Activated B cell treated with CpG ODN at 0.5 μM for 24 hours (primary cell): ENCODE measurements around the gene DNAH11. TPM values are rescaled to one million over a fixed set of nuclear protein-coding genes. Genes with fewer than 3 reads are reported as not detected.

Source experiments
- ATAC-seq: fragments of 200-7000 bp; cut with Tn5 transposase; one replicate; pipeline ENCODE4 v1.10.0; 2021; ENCODE audit warnings: low read depth, mild to moderate bottlenecking, moderate library complexity
- CTCF ChIA-PET: fragments of 350-600 bp; sonication (Branson Sonifier 250); formaldehyde crosslinking; loops from one replicate; lab custom pipeline; 2021; ENCODE audit warnings: antibody characterized with exemption; lab: Charles Lee
- POLR2A ChIA-PET: fragments of 350-600 bp; sonication (Branson Sonifier 250); formaldehyde crosslinking; loops from one replicate; lab custom pipeline; 2021; ENCODE audit warnings: antibody characterized with exemption; lab: Charles Lee
- DNase-seq: peaks from one replicate; pipeline ENCODE4 v3.0.0; 2022
- H3K27ac Mint-ChIP-seq: one replicate; pipeline ENCODE4 v1.8.0; 2020; ENCODE audit warnings: mixed read lengths
- H3K27me3 Mint-ChIP-seq: one replicate; pipeline ENCODE4 v1.8.0; 2021; ENCODE audit warnings: mixed read lengths
- H3K36me3 Mint-ChIP-seq: one replicate; pipeline ENCODE4 v1.8.0; 2021; ENCODE audit warnings: low read depth, mixed read lengths
- H3K4me1 Mint-ChIP-seq: one replicate; pipeline ENCODE4 v1.8.0; 2021; ENCODE audit warnings: mixed read lengths
- H3K4me3 Mint-ChIP-seq: one replicate; pipeline ENCODE4 v1.8.0; 2020; ENCODE audit warnings: mild to moderate bottlenecking, mixed read lengths
- H3K9me3 Mint-ChIP-seq: one replicate; pipeline ENCODE4 v1.8.0; 2020; ENCODE audit warnings: mixed read lengths
- CTCF ChIP-seq: fragments of 200-600 bp; IDR thresholded peaks from one replicate; pipeline ENCODE4 v1.8.0; 2022; ENCODE audit warnings: antibody characterized with exemption, mild to moderate bottlenecking
- intact Hi-C: fragments of 100-400 bp; cut with micrococcal nuclease; formaldehyde crosslinking; loops from one replicate; pipeline ENCODE4 v1.15.1; 2024
- total RNA-seq: library from RNA; stranded (reverse); gene quantifications from 2 replicates; pipeline ENCODE4 v1.2.3, GENCODE V29; 2022

Gene DNAH11
- total RNA-seq, 1 donor from 2014 or later, result not detected

GRCh38 chr7:21771906-21772610 is 229.2 kb downstream of the DNAH11 start:
- ChIA-PET POLR2A (no interaction called here), CTCF (no interaction called here)
- ATAC-seq (no peak), DNase-seq (no peak)
- H3K4me3 Mint-ChIP-seq, result no peak overlapping the region
- H3K27ac Mint-ChIP-seq, result no peak overlapping the region
- TF ChIP-seq CTCF, result no peak
- intact Hi-C loops, result no loop called here
- no peaks in the 10 kb centered on the region for H3K9me3 Mint-ChIP-seq
- no peaks in the 10 kb centered on the region for H3K36me3 Mint-ChIP-seq
- H3K27me3 Mint-ChIP-seq, result peaks cover 20% of the 10 kb centered on the region
- H3K4me1 Mint-ChIP-seq, result no peaks in the 10 kb centered on the region

- ChIA-PET POLR2A (no interaction called here), CTCF (no interaction called here)
- peaks cover 19% of the 10 kb centered on the region for H3K27me3 Mint-ChIP-seq
- TF ChIP-seq CTCF, result no peak
- no peaks in the 10 kb centered on the region for H3K36me3 Mint-ChIP-seq
- no peak overlapping the region for H3K4me3 Mint-ChIP-seq
- H3K4me1 Mint-ChIP-seq, result no peaks in the 10 kb centered on the region
- no peaks in the 10 kb centered on the region for H3K9me3 Mint-ChIP-seq
- intact Hi-C loops, result no loop called here
- ATAC-seq (no peak), DNase-seq (no peak)
- no peak overlapping the region for H3K27ac Mint-ChIP-seq
Measured at GRCh38 chr7:21773326-21773725, 230.5 kb downstream of the DNAH11 start.

GRCh38 chr7:21777921-21778320 is 235.1 kb downstream of the DNAH11 start:
- Mint-ChIP-seq H3K27ac (no peak overlapping the region), H3K9me3 (no peaks in the 10 kb centered on the region), H3K27me3 (peaks cover 9% of the 10 kb centered on the region), H3K4me1 (no peaks in the 10 kb centered on the region), H3K4me3 (no peak overlapping the region), H3K36me3 (no peaks in the 10 kb centered on the region)
- intact Hi-C loops, result no loop called here
- no peak for TF ChIP-seq CTCF
- ATAC-seq, result no peak
- DNase-seq, result no peak
- POLR2A ChIA-PET, result no interaction called here
- CTCF ChIA-PET, result interaction anchor here (0.5 kb wide), 1 partner anchor 1296 kb away, joined by 3 read pairs; no protein-coding TSS in a partner anchor

GRCh38 chr7:21778953-21779352 is 236.1 kb downstream of the DNAH11 start:
- Mint-ChIP-seq H3K4me3 (no peak overlapping the region), H3K9me3 (no peaks in the 10 kb centered on the region), H3K27ac (no peak overlapping the region), H3K36me3 (no peaks in the 10 kb centered on the region), H3K27me3 (peaks cover 6% of the 10 kb centered on the region), H3K4me1 (no peaks in the 10 kb centered on the region)
- no peak for ATAC-seq
- intact Hi-C loops, result no loop called here
- POLR2A ChIA-PET, result no interaction called here
- no peak for TF ChIP-seq CTCF
- CTCF ChIA-PET, result no interaction called here
- DNase-seq, result no peak

GRCh38 chr7:21782996-21783395 is 240.2 kb downstream of the DNAH11 start:
- no peaks in the 10 kb centered on the region for H3K36me3 Mint-ChIP-seq
- intact Hi-C loops, result no loop called here
- ATAC-seq (no peak), DNase-seq (no peak)
- no peak overlapping the region for H3K4me3 Mint-ChIP-seq
- H3K27ac Mint-ChIP-seq, result no peak overlapping the region
- no peaks in the 10 kb centered on the region for H3K4me1 Mint-ChIP-seq
- no peaks in the 10 kb centered on the region for H3K27me3 Mint-ChIP-seq
- ChIA-PET POLR2A (no interaction called here), CTCF (no interaction called here)
- H3K9me3 Mint-ChIP-seq, result no peaks in the 10 kb centered on the region
- TF ChIP-seq CTCF, result no peak
